Activated naive CD8-positive, alpha-beta T cell (primary cell): ENCODE results near the gene ZNF30.
"Not testable (repeated sequence)": the region's sequence is repeated elsewhere in the genome, so short reads cannot be mapped to it uniquely, and the experiment has no call there.

Source experiments
- H3K27ac Mint-ChIP-seq: one replicate; pipeline ENCODE4 v1.8.0; 2021; ENCODE audit warnings: mixed read lengths
- H3K27me3 Mint-ChIP-seq: one replicate; pipeline ENCODE4 v1.8.0; 2021; ENCODE audit warnings: mixed read lengths
- H3K36me3 Mint-ChIP-seq: one replicate; pipeline ENCODE4 v1.8.0; 2021; ENCODE audit warnings: mixed read lengths
- H3K4me1 Mint-ChIP-seq: one replicate; pipeline ENCODE4 v1.8.0; 2021; ENCODE audit warnings: low read depth, mixed read lengths
- H3K4me3 Mint-ChIP-seq: one replicate; pipeline ENCODE4 v1.8.0; 2021; ENCODE audit warnings: mild to moderate bottlenecking, mixed read lengths
- H3K9me3 Mint-ChIP-seq: one replicate; pipeline ENCODE4 v1.8.0; 2021; ENCODE audit warnings: low read depth, mixed read lengths

Gene ZNF30

DNA sequence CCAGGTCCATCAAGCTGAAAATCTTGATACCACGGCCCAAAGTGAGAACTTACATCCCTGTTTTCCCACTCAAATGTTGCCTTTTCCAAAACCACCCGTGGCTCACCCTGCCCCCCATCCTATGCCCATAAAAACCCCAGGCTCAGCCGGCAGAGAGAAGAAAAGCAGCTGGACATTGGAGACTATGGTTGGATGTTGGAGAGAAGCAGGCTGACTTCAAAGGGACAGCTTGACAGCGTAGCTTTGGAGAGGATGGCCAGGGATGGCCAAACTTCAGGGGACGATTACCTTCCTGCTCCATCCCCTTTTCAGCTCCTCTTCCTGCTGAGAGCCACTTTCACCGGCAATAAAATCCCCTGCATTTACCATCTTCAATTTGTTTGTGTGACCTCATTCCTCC, 40.8 kb downstream of the ZNF30 start:
- Mint-ChIP-seq H3K9me3 (peaks cover 16% of the 10 kb centered on the region), H3K27ac (no peak overlapping the region), H3K4me1 (peaks cover 8% of the 10 kb centered on the region), H3K36me3 (peaks cover 5% of the 10 kb centered on the region), H3K27me3 (no peaks in the 10 kb centered on the region), H3K4me3 (no peak overlapping the region)

DNA sequence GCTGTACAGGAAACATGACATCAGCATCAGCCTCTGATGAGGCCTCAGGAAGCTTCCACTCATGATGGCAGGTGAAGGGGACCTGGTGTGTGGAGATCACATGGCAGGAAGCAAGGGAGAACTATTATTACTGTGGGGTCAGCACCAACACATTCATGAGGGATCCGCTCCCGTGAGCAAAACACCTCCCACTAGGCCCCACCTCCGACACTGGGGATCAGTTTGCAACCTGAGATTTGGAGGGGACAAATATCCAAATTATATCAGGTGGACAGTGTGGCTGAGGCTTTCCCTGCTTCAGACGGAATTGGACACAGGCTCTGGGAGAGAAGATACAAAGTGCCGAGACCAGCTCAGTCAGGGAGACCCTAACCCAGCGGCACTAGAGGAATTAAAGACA, 43.0 kb downstream of the ZNF30 start:
- no peak overlapping the region for H3K4me3 Mint-ChIP-seq
- H3K27ac Mint-ChIP-seq, result no peak overlapping the region
- no peaks in the 10 kb centered on the region for H3K27me3 Mint-ChIP-seq
- peaks cover 12% of the 10 kb centered on the region for H3K9me3 Mint-ChIP-seq
- H3K36me3 Mint-ChIP-seq, result no peaks in the 10 kb centered on the region
- peaks cover 17% of the 10 kb centered on the region for H3K4me1 Mint-ChIP-seq

DNA sequence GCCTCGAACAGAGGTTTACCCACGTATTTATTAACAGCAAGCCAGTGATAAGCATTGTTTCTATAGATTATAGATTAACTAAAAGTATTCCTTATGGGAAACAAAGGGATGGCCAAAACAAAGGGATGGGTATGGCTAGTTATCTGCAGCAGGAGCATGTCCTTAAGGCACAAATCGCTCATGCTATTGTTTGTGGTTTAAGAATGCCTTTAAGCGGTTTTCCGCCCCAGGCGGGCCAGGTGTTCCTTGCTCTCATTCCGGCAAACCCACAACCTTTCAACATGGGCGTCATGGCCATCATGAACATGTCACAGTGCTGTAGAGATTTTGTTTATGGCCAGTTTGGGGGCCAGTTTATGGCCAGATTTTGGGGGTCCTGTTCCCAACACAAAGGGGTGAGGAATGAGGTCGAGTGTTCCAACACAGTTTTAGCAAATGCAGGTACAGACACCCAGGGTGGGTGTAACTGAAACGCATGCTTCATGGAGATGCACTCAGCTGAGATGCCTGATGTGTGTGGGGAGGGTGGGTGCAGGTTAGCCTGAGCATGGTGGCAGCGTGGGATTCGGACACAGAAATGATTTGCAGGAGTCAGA, 43.6 kb downstream of the ZNF30 start:
- H3K27me3 Mint-ChIP-seq, result not testable (repeated sequence)

DNA sequence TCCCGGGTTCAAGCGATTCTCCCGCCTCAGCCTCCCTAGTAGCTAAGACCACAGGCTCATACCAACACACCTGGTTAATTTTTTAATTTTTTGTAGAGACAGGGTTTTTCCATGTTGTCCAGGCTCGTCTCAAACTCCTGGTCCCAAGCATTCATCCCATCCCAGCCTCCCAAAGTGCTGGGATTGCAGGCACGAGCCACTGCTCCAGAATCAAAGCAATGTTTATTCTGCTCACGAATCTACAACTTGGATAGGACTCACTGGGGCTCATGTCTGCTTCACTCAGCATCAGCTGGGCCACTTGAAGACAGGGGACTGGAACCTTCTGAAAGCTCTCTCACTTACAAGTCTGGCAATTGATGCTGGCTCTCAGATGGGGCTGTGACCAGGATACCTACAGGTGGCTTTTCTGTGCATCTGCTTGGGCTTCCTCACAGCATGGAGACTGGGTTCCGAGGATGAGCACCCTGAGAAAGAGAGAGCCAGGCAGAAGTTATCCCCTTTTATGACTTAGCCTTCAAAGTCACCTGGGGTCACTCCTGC, 45.5 kb downstream of the ZNF30 start:
- Mint-ChIP-seq H3K4me3 (no peak overlapping the region), H3K27me3 (no peaks in the 10 kb centered on the region), H3K9me3 (peaks cover 12% of the 10 kb centered on the region), H3K27ac (no peak overlapping the region), H3K36me3 (no peaks in the 10 kb centered on the region), H3K4me1 (peaks cover 23% of the 10 kb centered on the region)

More for the DNA sequence above, 43.6 kb downstream of the ZNF30 start:
- not testable (repeated sequence) for H3K36me3 Mint-ChIP-seq, H3K27ac Mint-ChIP-seq, H3K4me3 Mint-ChIP-seq
- H3K4me1 Mint-ChIP-seq, result peaks cover 23% of the 10 kb centered on the region
- H3K9me3 Mint-ChIP-seq, result peaks cover 12% of the 10 kb centered on the region

DNA sequence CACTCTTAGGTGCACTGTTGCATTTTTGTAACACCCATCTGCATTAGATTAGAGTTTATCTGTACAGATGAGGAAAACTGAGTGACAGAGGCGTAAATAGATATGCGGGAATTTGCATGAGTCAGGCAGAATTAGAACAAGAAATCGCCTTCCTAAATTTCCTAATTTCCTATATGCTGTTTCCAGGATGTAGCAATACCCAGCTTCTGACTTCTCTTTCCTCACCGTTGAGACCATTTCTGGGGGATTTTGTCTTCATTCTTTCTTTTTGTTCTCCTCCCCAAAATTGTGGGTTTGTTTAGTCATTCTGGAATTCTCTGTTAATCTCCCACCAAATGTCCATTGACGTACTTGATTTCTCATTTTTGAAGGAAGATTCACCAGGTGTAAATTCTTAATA, 47.9 kb downstream of the ZNF30 start:
- Mint-ChIP-seq H3K27ac (no peak overlapping the region), H3K9me3 (no peaks in the 10 kb centered on the region), H3K4me1 (peaks cover 23% of the 10 kb centered on the region), H3K27me3 (no peaks in the 10 kb centered on the region), H3K36me3 (no peaks in the 10 kb centered on the region), H3K4me3 (no peak overlapping the region)

DNA sequence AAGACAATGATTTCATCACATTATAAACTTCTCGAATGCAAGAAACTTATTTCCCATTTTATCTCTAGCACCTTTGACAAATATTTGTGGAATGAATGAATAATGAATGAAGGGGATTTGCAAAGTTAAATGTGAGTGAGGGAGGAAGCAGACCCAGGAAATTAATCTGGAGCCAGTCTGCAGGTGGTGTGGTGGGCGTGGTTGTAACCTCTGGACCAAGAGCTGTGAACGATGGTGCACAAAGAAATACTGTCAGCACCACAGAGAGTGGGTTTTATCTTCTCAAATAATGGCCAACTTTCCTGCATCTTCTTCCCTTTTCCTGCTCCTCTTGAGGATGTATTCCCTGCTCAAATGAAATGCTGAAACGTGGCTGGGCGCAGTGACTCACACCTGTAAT, 48.4 kb downstream of the ZNF30 start:
- Mint-ChIP-seq H3K4me1 (peaks cover 23% of the 10 kb centered on the region), H3K27ac (no peak overlapping the region), H3K4me3 (no peak overlapping the region), H3K9me3 (no peaks in the 10 kb centered on the region), H3K27me3 (no peaks in the 10 kb centered on the region), H3K36me3 (no peaks in the 10 kb centered on the region)

DNA sequence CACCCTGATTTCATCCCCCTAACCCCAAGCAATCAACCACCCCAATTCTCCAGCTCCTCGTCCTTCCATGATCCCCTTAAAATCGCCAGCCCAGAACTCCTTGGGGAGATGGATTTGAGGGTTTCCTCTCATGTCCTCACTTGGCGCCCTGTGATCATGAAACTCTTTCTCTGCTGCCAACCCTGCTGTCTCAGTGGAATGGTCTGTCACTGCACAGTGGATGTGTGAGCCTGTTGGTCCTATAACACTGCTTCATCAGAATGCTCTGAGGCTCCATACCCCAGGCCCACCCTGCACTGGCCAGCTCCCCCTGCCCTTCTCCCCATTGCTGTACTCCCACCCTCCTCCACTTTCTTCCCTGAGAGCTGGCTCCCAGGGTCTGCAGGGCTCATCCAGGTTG, 49.9 kb downstream of the ZNF30 start:
- H3K27ac Mint-ChIP-seq, result no peak overlapping the region

DNA sequence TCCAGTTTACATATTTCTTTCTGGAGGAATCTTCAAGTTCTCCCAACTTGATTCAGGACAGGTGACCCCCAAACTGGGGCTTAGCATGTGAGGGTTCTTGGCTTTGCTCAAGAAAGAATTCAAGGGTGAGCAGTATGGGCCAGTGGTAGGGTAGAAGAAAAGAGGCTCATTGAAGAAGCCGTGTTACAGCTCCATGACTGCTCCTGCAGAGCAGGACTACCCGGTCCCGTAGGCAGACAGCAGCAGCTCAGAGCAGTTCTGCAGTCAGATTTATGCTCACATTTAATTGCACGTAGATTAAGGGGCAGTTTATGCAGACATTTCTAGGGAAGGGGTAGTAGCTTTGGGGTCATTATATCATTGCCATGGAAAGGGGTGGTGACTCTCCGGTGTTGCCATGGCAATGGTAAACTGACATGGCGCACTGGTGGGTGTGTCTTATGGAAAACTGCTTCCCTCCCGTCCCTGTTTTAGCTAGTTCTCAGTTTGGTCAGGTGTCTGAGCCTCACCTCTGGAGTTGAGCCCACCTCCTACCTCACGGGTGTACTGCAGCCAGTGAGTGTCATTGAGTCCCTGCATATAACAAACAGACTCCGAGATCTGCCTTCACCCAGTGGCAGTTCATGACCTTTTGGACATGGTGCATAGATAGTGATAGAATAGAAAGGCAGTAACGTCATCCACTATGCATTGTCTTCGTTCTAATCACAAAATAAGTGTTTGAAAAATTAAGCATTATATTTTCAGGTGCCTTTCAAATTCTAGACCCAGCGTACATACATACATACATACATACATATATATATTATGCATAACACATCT, 53.3 kb downstream of the ZNF30 start:
- H3K27me3 Mint-ChIP-seq, result no peaks in the 10 kb centered on the region
- H3K4me3 Mint-ChIP-seq, result no peak overlapping the region
- H3K9me3 Mint-ChIP-seq, result no peaks in the 10 kb centered on the region
- H3K27ac Mint-ChIP-seq, result no peak overlapping the region
- no peaks in the 10 kb centered on the region for H3K36me3 Mint-ChIP-seq
- peaks cover 5% of the 10 kb centered on the region for H3K4me1 Mint-ChIP-seq

More for the DNA sequence above, 49.9 kb downstream of the ZNF30 start:
- Mint-ChIP-seq H3K36me3 (no peaks in the 10 kb centered on the region), H3K27me3 (no peaks in the 10 kb centered on the region), H3K4me1 (peaks cover 23% of the 10 kb centered on the region), H3K9me3 (no peaks in the 10 kb centered on the region), H3K4me3 (no peak overlapping the region)

DNA sequence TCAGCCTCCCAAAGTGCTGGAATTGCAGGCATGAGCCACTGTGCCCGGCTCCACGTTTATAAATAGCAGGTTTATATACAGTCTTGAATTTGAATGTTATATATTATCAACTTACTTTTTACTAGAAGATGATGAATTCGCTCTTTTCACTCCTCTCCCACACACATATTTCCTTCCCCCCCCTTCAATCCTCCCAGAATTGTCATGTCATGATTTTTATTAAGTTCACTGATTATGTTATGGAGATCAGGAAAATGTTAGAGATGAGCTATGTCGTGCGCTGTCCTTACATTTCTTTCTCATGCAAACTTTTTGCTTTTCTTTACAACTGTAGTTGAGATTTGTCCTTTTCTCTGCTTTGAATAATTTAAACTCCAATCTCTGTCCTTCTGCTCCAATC, 55.6 kb downstream of the ZNF30 start:
- Mint-ChIP-seq H3K9me3 (no peaks in the 10 kb centered on the region), H3K4me1 (peaks cover 17% of the 10 kb centered on the region), H3K4me3 (no peak overlapping the region), H3K27me3 (no peaks in the 10 kb centered on the region), H3K36me3 (no peaks in the 10 kb centered on the region), H3K27ac (no peak overlapping the region)

DNA sequence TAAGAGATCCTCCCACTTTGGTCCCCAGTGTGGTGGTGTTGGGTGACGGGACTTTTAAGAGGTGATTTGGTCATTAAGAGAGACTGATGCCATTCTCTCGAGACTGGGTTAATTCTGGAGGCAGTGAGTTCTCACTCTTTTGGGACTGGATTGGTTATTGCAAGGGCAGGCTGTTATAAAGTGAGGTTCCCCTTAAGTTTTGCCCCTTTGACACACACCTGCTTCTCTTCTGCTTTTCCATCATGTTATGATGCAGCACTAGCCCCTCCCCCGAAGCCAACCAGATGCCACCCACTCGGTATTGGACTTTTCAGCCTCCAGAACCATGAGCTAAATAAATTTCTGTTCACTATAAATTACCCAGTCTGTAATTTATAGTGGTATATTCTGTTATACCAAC, 57.1 kb downstream of the ZNF30 start:
- Mint-ChIP-seq H3K36me3 (no peaks in the 10 kb centered on the region), H3K9me3 (no peaks in the 10 kb centered on the region), H3K27ac (no peak overlapping the region), H3K27me3 (no peaks in the 10 kb centered on the region), H3K4me1 (peaks cover 21% of the 10 kb centered on the region), H3K4me3 (no peak overlapping the region)

DNA sequence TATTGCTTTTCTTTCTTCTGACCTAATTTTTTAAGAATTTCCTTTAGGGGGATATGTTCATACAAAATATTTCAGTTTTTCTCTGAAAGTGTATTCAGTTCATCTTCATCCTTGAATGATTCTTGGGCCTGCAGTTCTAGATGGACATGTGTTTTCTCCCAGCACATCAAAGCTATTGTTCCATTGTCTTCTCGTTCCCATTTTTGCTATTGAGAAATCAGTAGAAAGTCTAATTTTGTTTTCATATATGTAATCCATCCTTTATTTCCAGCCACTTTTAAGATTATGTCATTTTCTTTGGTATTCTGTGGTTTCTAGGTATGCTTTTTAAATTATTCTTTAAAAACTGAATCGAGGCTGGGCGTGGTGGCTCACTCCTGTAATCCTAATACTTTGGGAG, 57.6 kb downstream of the ZNF30 start:
- H3K4me1 Mint-ChIP-seq, result peaks cover 26% of the 10 kb centered on the region
- no peak overlapping the region for H3K27ac Mint-ChIP-seq

DNA sequence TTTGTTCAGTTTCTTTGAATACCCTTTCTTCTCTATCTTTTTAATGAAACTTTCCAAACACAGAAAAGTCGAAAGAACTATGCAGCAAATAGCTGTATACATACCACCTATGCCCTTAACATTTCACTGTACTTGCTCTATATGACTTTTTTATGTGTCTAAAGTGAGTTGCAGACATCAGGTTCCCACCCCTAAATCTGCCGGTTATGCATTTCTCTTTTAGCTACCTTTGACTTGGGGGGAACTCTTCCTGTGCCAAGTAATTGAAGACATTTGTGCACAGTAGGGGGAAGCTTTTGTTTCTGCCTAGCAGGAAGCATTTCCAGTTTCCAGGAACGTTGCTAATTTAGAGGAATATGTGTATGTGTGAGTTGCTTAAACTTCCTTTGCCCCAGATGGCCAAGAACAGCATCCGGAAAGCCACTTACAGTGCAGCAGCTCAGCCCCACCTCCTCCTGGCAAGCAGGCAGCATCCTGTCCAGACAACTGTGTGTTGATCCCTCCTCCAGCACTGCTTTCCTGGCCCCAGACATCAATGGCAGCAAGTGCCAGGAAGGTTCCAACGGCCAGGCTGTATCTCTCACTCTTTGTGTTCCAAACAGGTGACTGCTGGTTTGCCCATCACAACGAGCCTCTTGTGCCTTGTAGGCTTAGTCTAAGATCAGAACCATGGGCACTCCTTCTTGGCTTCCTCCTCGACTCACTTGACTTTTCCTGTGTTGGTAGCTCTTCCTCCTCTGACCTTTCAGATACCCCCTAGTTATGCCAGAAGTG, 58.7 kb downstream of the ZNF30 start:
- peaks cover 30% of the 10 kb centered on the region for H3K4me1 Mint-ChIP-seq
- no peaks in the 10 kb centered on the region for H3K9me3 Mint-ChIP-seq
- peak overlapping the region; percentile 92 for H3K27ac Mint-ChIP-seq
- no peaks in the 10 kb centered on the region for H3K36me3 Mint-ChIP-seq
- no peaks in the 10 kb centered on the region for H3K27me3 Mint-ChIP-seq
- H3K4me3 Mint-ChIP-seq, result peak overlapping the region; percentile 47

More for the DNA sequence above, 57.6 kb downstream of the ZNF30 start:
- Mint-ChIP-seq H3K36me3 (no peaks in the 10 kb centered on the region), H3K27me3 (no peaks in the 10 kb centered on the region), H3K4me3 (no peak overlapping the region), H3K9me3 (no peaks in the 10 kb centered on the region)

DNA sequence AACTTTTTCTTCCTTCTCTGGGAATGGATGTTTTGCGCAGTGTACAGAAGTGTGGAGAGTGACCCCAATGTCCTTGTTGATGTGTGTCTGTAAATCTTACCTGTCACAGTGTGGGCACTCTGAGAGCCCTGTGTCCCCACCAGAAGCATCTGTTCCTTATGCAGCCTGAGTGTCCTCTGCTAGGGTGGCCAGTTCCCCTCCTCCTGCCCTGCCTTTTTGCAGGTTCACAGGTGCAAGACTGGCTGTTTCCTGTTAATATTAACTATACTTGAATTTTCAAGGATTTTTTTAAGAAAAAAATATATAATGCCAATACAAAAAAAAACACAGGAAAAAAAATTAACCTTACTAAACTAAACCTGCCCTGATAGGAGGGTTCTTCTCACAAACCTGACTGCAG, 61.4 kb downstream of the ZNF30 start:
- Mint-ChIP-seq H3K36me3 (no peaks in the 10 kb centered on the region), H3K27me3 (no peaks in the 10 kb centered on the region)

DNA sequence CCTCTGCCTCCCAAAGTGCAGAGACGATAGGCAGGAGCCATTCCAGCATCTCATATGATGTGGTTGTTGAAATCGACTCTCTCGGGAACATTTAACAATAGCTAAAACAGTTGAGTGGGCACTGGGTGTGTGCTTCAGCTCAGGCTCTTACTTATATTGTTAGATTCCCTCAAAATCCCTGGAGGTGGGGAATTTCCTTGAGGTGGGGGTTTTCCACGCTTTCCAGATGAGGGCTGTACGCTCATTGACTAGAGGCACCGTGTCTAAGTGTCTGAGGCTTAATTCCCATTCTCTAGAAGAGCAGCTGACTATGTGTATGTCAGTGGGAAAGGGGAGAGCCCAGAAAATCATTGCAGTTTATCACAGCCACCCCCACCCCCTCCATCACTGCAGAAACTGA, 62.6 kb downstream of the ZNF30 start:
- Mint-ChIP-seq H3K4me3 (no peak overlapping the region), H3K4me1 (peaks cover 40% of the 10 kb centered on the region), H3K36me3 (no peaks in the 10 kb centered on the region), H3K9me3 (no peaks in the 10 kb centered on the region), H3K27me3 (no peaks in the 10 kb centered on the region), H3K27ac (peak overlapping the region; percentile 10)

More for the DNA sequence above, 61.4 kb downstream of the ZNF30 start:
- no peak overlapping the region for H3K27ac Mint-ChIP-seq
- H3K4me3 Mint-ChIP-seq, result no peak overlapping the region
- H3K9me3 Mint-ChIP-seq, result no peaks in the 10 kb centered on the region
- peaks cover 41% of the 10 kb centered on the region for H3K4me1 Mint-ChIP-seq
